Caco-2 (cell line): ENCODE data around the gene AMBP. TPM values are rescaled to one million over a fixed set of nuclear protein-coding genes. Genes with fewer than 3 reads are reported as not detected.

Experiments used
- BruUV-seq: library from RNA; stranded (reverse); fragments of 400-500 nt; replicated peaks from 2 replicates; lab custom pipeline; 2021; lab: Mats Ljungman, UMichigan
- CTCF ChIA-PET: fragments of 300-600 bp; sonication (Branson Sonifier 250); formaldehyde crosslinking; loops from one replicate; lab custom pipeline; 2022; ENCODE audit warnings: antibody characterized with exemption; lab: Charles Lee
- POLR2A ChIA-PET: fragments of 300-600 bp; sonication (Branson Sonifier 250); formaldehyde crosslinking; loops from one replicate; lab custom pipeline; 2022; ENCODE audit warnings: antibody characterized with exemption; lab: Charles Lee
- DNase-seq, 2 experiments: peaks; one replicate each; pipeline versions ENCODE4 v3.0.0 to v3.0.0-alpha.2; 2020 to 2022
- H3K27me3 ChIP-seq: replicated peaks from 2 replicates; pipeline ENCODE4 v1.6.0; 2011; ENCODE audit warnings: low read length; ENCODE audit not compliant: control insufficient read depth, insufficient read depth
- H3K36me3 ChIP-seq: 2 replicates; pipeline ENCODE4 v1.5.1; 2011; ENCODE audit warnings: low read length; ENCODE audit not compliant: control insufficient read depth, insufficient read depth
- H3K4me1 ChIP-seq: fragments of 250-450 bp; sonication (Bioruptor Pico); 2 replicates; pipeline ENCODE4 v1.5.1; 2020; ENCODE audit warnings: mild to moderate bottlenecking
- H3K4me3 ChIP-seq: 2 replicates; pipeline ENCODE4 v1.5.1; 2011; ENCODE audit warnings: low read depth, mild to moderate bottlenecking, control low read depth, low read length
- H3K9me3 ChIP-seq: fragments of 250-450 bp; sonication (Bioruptor Pico); 2 replicates; pipeline ENCODE4 v1.5.1; 2020; ENCODE audit warnings: mild to moderate bottlenecking, moderate library complexity
- H3K27ac Mint-ChIP-seq: one replicate; pipeline ENCODE4 v1.8.0; 2022; ENCODE audit warnings: mixed read lengths; ENCODE audit not compliant: unreplicated experiment
- H3K27me3 Mint-ChIP-seq: one replicate; pipeline ENCODE4 v1.8.0; 2022; ENCODE audit warnings: mixed read lengths; ENCODE audit not compliant: insufficient read depth, unreplicated experiment
- H3K36me3 Mint-ChIP-seq: one replicate; pipeline ENCODE4 v1.8.0; 2022; ENCODE audit warnings: mild to moderate bottlenecking, mixed read lengths; ENCODE audit not compliant: insufficient read depth, unreplicated experiment
- H3K4me1 Mint-ChIP-seq: one replicate; pipeline ENCODE4 v1.8.0; 2022; ENCODE audit warnings: low read depth, mixed read lengths; ENCODE audit not compliant: unreplicated experiment
- H3K4me3 Mint-ChIP-seq: one replicate; pipeline ENCODE4 v1.8.0; 2022; ENCODE audit warnings: mild to moderate bottlenecking, moderate library complexity, mixed read lengths; ENCODE audit not compliant: unreplicated experiment
- H3K9me3 Mint-ChIP-seq: one replicate; pipeline ENCODE4 v1.8.0; 2022; ENCODE audit warnings: mixed read lengths; ENCODE audit not compliant: unreplicated experiment
- CTCF ChIP-seq, 2 experiments: fragments of 200-600 bp in 1 of 2; IDR thresholded peaks; 1 replicate in 1 of 2; 2 replicates in 1 of 2; pipeline versions ENCODE4 v1.5.1 to v1.8.0; 2011 to 2022; ENCODE audit warnings: antibody characterized with exemption in 1 of 2, control low read depth in 1 of 2, inconsistent platforms in 1 of 2, low read depth in 1 of 2, low read length in 1 of 2, mild to moderate bottlenecking in 1 of 2, moderate library complexity in 1 of 2; ENCODE audit not compliant: insufficient read depth in 1 of 2, severe bottlenecking in 1 of 2, unreplicated experiment in 1 of 2
- intact Hi-C: fragments of 100-400 bp; cut with micrococcal nuclease; formaldehyde crosslinking; loops from one replicate; pipeline ENCODE4 v1.10.0; 2022; ENCODE audit not compliant: unreplicated experiment
- total RNA-seq: library from RNA; stranded (reverse); gene quantifications from 2 replicates; pipeline ENCODE4 v1.2.3, GENCODE V29; 2022

AMBP gene
- total RNA-seq, 1 experiment from 2014 or later, result 2.2 TPM

- Histone ChIP-seq H3K4me3 (no peak overlapping the region), H3K4me1 (no peaks in the 10 kb centered on the region), H3K36me3 (no peaks in the 10 kb centered on the region), H3K9me3 (no peaks in the 10 kb centered on the region), H3K27me3 (no peaks in the 10 kb centered on the region)
- TF ChIP-seq CTCF (IDR thresholded peaks at IDR 0.05; ENCODE audit: insufficient read depth in 1 of 2, low read depth in 1 of 2, low read length in 1 of 2, severe bottlenecking in 1 of 2, unreplicated experiment in 1 of 2), result no peak
- peak in 1 of 2 experiments; percentile 12 for DNase-seq
- Mint-ChIP-seq H3K9me3 (no peaks in the 10 kb centered on the region), H3K36me3 (peaks cover 5% of the 10 kb centered on the region), H3K4me3 (no peak overlapping the region), H3K27me3 (peaks cover 2% of the 10 kb centered on the region), H3K4me1 (peaks cover 6% of the 10 kb centered on the region), H3K27ac (peak overlapping the region; percentile 12)
- intact Hi-C loops, result no loop called here
- no TSS peak for BruUV-seq
- ChIA-PET CTCF (interaction anchor here (0.6 to 4.0 kb wide), 8 partner anchors 10 to 544 kb away, joined by 4 to 84 read pairs (median 12); partner anchors contain the start of genes COL27A1 and KIF12), POLR2A (interaction anchor here (0.6 kb wide), 1 partner anchor 10 kb away, joined by 4 read pairs; the partner anchor contains the start of gene KIF12)
Measured at GRCh38 chr9:114109124-114109523, 31.0 kb upstream of the AMBP start.

- intact Hi-C loops, result loop anchor here (1.0 kb wide), 4 partner anchors 26 to 197 kb away; no protein-coding TSS in a partner anchor
- CTCF ChIA-PET, result interaction anchor here (0.5 to 4.0 kb wide), 36 partner anchors 9 to 545 kb away, joined by 3 to 84 read pairs (median 4); partner anchors contain the start of genes COL27A1 and KIF12
Measured at GRCh38 chr9:114108016-114108833, 30.1 kb upstream of the AMBP start.

More at GRCh38 chr9:114108016-114108833, 30.1 kb upstream of the AMBP start:
- no peaks in the 10 kb centered on the region for H3K36me3 ChIP-seq
- no TSS peak for BruUV-seq
- no peaks in the 10 kb centered on the region for H3K27me3 ChIP-seq
- Mint-ChIP-seq H3K4me1 (peaks cover 6% of the 10 kb centered on the region), H3K27me3 (peaks cover 2% of the 10 kb centered on the region), H3K36me3 (no peaks in the 10 kb centered on the region), H3K27ac (peak overlapping the region; percentile 12), H3K4me3 (no peak overlapping the region), H3K9me3 (no peaks in the 10 kb centered on the region)
- POLR2A ChIA-PET, result no interaction called here
- peak; percentile 97 to 98 for TF ChIP-seq CTCF (IDR thresholded peaks at IDR 0.05; ENCODE audit: insufficient read depth in 1 of 2, low read depth in 1 of 2, low read length in 1 of 2, severe bottlenecking in 1 of 2, unreplicated experiment in 1 of 2)
- peak; percentile 80 to 88 for DNase-seq
- H3K9me3 ChIP-seq, result 0 out of 2 replicates have a peak, but pooled peaks cover 2% of the 10 kb centered on the region
- H3K4me3 ChIP-seq, result no peak overlapping the region
- no peaks in the 10 kb centered on the region for H3K4me1 ChIP-seq
